Left hindlimb (tissue), 1 donor: Measurements from ENCODE around the gene DIAPH2.

Experiments used
- DNase-seq: peaks from one replicate; pipeline ENCODE4 v3.0.0-alpha.2; 2018

The DIAPH2 gene

GRCh38 chrX:97065066-97065465 lies 380.4 kb downstream of the DIAPH2 start:
- DNase-seq: no peak

- DNase-seq: no peak
Observed at GRCh38 chrX:97065973-97066372, 381.3 kb downstream of the DIAPH2 start.

- DNase-seq: no peak
Observed at GRCh38 chrX:97066381-97066780, 381.7 kb downstream of the DIAPH2 start.

- no peak for DNase-seq
Observed at GRCh38 chrX:97070346-97070745, 385.7 kb downstream of the DIAPH2 start.

GRCh38 chrX:97074400-97074799 lies 389.8 kb downstream of the DIAPH2 start:
- no peak for DNase-seq

GRCh38 chrX:97089116-97089515 lies 404.5 kb downstream of the DIAPH2 start:
- DNase-seq: no peak

GRCh38 chrX:97096385-97096784 lies 411.7 kb downstream of the DIAPH2 start:
- DNase-seq: no peak

- no peak for DNase-seq
Observed at GRCh38 chrX:97102938-97103337, 418.3 kb downstream of the DIAPH2 start.

GRCh38 chrX:97109730-97110129 lies 425.1 kb downstream of the DIAPH2 start:
- DNase-seq: no peak

- DNase-seq: no peak
Observed at GRCh38 chrX:97117572-97117971, 432.9 kb downstream of the DIAPH2 start.

- DNase-seq: no peak
Observed at GRCh38 chrX:97119474-97120109, 434.9 kb downstream of the DIAPH2 start.

GRCh38 chrX:97123001-97123400 lies 438.4 kb downstream of the DIAPH2 start:
- no peak for DNase-seq

GRCh38 chrX:97126020-97126419 lies 441.4 kb downstream of the DIAPH2 start:
- no peak for DNase-seq

- DNase-seq: no peak
Observed at GRCh38 chrX:97132664-97133415, 448.2 kb downstream of the DIAPH2 start.

GRCh38 chrX:97145934-97146333 lies 461.3 kb downstream of the DIAPH2 start:
- DNase-seq: no peak

GRCh38 chrX:97155816-97156215 lies 471.2 kb downstream of the DIAPH2 start:
- DNase-seq: no peak

- no peak for DNase-seq
Observed at GRCh38 chrX:97158269-97158668, 473.6 kb downstream of the DIAPH2 start.

GRCh38 chrX:97159916-97160800 lies 475.5 kb downstream of the DIAPH2 start:
- no peak for DNase-seq

GRCh38 chrX:97167333-97167732 lies 482.7 kb downstream of the DIAPH2 start:
- no peak for DNase-seq

- DNase-seq: no peak
Observed at GRCh38 chrX:97168646-97169045, 484.0 kb downstream of the DIAPH2 start.

- DNase-seq: no peak
Observed at GRCh38 chrX:97175147-97175546, 490.5 kb downstream of the DIAPH2 start.

GRCh38 chrX:97189668-97190067 lies 505.0 kb downstream of the DIAPH2 start:
- DNase-seq: no peak

GRCh38 chrX:97199501-97199900 lies 514.9 kb downstream of the DIAPH2 start:
- no peak for DNase-seq

- DNase-seq: no peak
Observed at GRCh38 chrX:97200454-97200853, 515.8 kb downstream of the DIAPH2 start.
